GM18502 (cell line): ENCODE data around the gene ZDHHC16.
A peak's percentile ranks its signal among the peaks of the same experiment; 100 is the strongest.
"Not testable (repeated sequence)": the region's sequence is repeated elsewhere in the genome, so short reads cannot be mapped to it uniquely, and the experiment has no call there.

Experiments
- ATAC-seq: cut with Tn5 transposase; IDR thresholded peaks from one replicate; pipeline ENCODE4 v1.9.1; 2021; ENCODE audit warnings: mild to moderate bottlenecking; ENCODE audit not compliant: unreplicated experiment, poor library complexity

The ZDHHC16 gene

GRCh38 chr10:97445722-97446639 lies at the start of gene ZDHHC16, which contains the start of gene EXOSC1:
TSS of gene ZDHHC16 (plus strand) at chr10:97446175. CDS start at chr10:97451676, 5,501 bp downstream.
TSS of gene EXOSC1 (minus strand) at chr10:97446006. CDS start at chr10:97445985, 21 bp downstream.
- peak; percentile 96 for ATAC-seq

- ATAC-seq = no peak
These were observed 46.0 kb upstream of the ZDHHC16 start for GRCh38 chr10:97399843-97400545.

- ATAC-seq = peak; percentile 98
These were observed 45.1 kb upstream of the ZDHHC16 start, which contains the start of gene RRP12 for GRCh38 chr10:97400665-97401454. TSS of gene RRP12 (minus strand) at chr10:97401340. CDS start at chr10:97401231, 109 bp downstream.

GRCh38 chr10:97401455-97401919 lies 44.5 kb upstream of the ZDHHC16 start:
- no peak for ATAC-seq

- ATAC-seq = no peak
These were observed 41.9 kb upstream of the ZDHHC16 start for GRCh38 chr10:97404044-97404443.

- no peak for ATAC-seq
These were observed 39.9 kb upstream of the ZDHHC16 start for GRCh38 chr10:97406064-97406463.

- not testable (repeated sequence) for ATAC-seq
These were observed 39.5 kb upstream of the ZDHHC16 start for GRCh38 chr10:97406483-97406882.

- peak; percentile 97 for ATAC-seq
These were observed 38.6 kb upstream of the ZDHHC16 start for GRCh38 chr10:97407211-97407951.

GRCh38 chr10:97407952-97408248 lies 38.1 kb upstream of the ZDHHC16 start:
- ATAC-seq = no peak

- no peak for ATAC-seq
These were observed 37.4 kb upstream of the ZDHHC16 start for GRCh38 chr10:97408496-97408992.

GRCh38 chr10:97411406-97411805 lies 34.6 kb upstream of the ZDHHC16 start:
- ATAC-seq = no peak

GRCh38 chr10:97412891-97413304 lies 33.1 kb upstream of the ZDHHC16 start:
- no peak for ATAC-seq

- ATAC-seq = no peak
These were observed 29.4 kb upstream of the ZDHHC16 start for GRCh38 chr10:97416565-97416964.

GRCh38 chr10:97423757-97424098 lies 22.2 kb upstream of the ZDHHC16 start:
- ATAC-seq = not testable (repeated sequence)

GRCh38 chr10:97425964-97426775 lies 19.8 kb upstream of the ZDHHC16 start, which contains the start of gene PGAM1:
TSS of gene PGAM1 (plus strand) at chr10:97426191. CDS start at chr10:97426308, 117 bp downstream.
- peak; percentile 81 for ATAC-seq

- no peak for ATAC-seq
These were observed 19.0 kb upstream of the ZDHHC16 start for GRCh38 chr10:97426776-97427570.

- ATAC-seq = no peak
These were observed 18.3 kb upstream of the ZDHHC16 start for GRCh38 chr10:97427571-97428179.
